NB4 (cell line): Measurements from ENCODE around the gene PRMT3.
"Not testable (repeated sequence)": the region's sequence is repeated elsewhere in the genome, so short reads cannot be mapped to it uniquely, and the experiment has no call there.

Experiments used
- DNase-seq: peaks from one replicate; pipeline ENCODE4 v3.0.0; 2010; ENCODE audit warnings: low read depth
- H3K4me3 ChIP-seq: one replicate; pipeline ENCODE4 v1.5.1; 2011; ENCODE audit warnings: mild to moderate bottlenecking, low read depth, low read length, moderate library complexity
- MYC ChIP-seq: IDR thresholded peaks from 2 replicates; pipeline ENCODE4 v1.6.1; 2011; ENCODE audit warnings: low read depth, low read length
- POLR2A ChIP-seq: IDR thresholded peaks from 2 replicates; pipeline ENCODE4 v1.6.1; 2011; ENCODE audit warnings: mild to moderate bottlenecking; ENCODE audit not compliant: insufficient read length; ENCODE audit errors: extremely low read depth
- TF ChIP-seq, protein P1 (sequence below): IDR thresholded peaks from 2 replicates; pipeline ENCODE4 v1.6.1; 2011; ENCODE audit warnings: low read depth, low read length
- TF ChIP-seq, protein P2 (sequence below): IDR thresholded peaks from one replicate; pipeline ENCODE4 v1.5.1; 2012; ENCODE audit warnings: low read depth, low read length

Gene PRMT3

DNA sequence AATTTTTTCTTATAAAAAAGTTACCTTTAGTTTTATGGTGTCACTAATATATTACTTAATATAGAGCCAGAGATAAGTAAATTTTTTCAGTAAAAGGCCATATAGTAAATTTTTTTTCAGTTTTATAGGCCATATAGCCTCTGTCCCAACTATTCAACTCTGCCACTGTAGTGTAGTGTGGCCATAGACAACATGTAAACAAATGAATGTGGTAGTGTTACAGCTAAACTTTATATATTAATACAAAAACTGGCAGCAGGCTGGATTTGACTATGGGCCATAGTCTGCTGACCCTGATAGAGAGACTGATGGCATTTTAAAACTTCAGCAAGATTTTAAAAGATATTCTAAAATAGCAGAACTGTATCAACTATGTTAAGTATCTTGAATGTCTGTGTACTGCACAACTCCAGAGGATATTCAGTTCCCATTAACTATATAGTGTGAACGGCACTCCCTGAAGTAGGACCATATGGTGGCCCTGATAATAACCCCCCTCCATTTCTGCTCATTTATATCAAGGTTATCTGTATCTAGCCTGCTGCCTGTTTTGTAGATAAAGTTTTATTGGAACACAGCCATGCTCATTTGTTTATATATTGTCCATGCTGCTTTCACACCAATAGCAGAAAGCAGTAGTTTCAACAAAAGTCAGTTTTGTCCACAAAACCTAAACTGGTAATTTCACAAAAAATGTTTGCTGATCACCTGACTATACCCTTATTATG is 71.6 kb downstream of the PRMT3 start:
- H3K4me3 ChIP-seq: no peak overlapping the region
- DNase-seq: no peak
- TF ChIP-seq, protein P1, sequence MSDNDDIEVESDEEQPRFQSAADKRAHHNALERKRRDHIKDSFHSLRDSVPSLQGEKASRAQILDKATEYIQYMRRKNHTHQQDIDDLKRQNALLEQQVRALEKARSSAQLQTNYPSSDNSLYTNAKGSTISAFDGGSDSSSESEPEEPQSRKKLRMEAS: no peak
- TF ChIP-seq MYC: no peak

DNA sequence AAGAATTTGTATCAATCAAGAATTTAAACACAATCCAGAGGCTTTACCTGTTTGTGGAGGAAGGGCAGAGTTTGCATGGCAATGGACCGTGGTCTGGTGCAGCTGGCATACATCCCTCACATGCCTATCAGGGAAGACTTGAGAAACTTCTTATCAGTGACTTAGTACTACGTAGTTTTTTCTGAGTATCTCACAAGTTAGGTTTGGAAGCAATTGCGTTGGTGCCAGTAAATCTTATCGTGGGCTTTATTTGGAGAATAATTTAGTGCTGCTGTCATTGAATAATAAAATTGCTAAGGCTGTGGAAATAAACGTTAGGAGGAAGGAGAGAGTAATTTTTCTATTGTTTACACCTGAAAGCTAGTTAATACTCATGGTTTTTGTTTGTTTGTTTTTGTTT is 72.3 kb downstream of the PRMT3 start:
- TF ChIP-seq POLR2A (no peak), MYC (no peak)
- TF ChIP-seq, protein P2, sequence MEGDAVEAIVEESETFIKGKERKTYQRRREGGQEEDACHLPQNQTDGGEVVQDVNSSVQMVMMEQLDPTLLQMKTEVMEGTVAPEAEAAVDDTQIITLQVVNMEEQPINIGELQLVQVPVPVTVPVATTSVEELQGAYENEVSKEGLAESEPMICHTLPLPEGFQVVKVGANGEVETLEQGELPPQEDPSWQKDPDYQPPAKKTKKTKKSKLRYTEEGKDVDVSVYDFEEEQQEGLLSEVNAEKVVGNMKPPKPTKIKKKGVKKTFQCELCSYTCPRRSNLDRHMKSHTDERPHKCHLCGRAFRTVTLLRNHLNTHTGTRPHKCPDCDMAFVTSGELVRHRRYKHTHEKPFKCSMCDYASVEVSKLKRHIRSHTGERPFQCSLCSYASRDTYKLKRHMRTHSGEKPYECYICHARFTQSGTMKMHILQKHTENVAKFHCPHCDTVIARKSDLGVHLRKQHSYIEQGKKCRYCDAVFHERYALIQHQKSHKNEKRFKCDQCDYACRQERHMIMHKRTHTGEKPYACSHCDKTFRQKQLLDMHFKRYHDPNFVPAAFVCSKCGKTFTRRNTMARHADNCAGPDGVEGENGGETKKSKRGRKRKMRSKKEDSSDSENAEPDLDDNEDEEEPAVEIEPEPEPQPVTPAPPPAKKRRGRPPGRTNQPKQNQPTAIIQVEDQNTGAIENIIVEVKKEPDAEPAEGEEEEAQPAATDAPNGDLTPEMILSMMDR: no peak
- TF ChIP-seq, protein P1: no peak

DNA sequence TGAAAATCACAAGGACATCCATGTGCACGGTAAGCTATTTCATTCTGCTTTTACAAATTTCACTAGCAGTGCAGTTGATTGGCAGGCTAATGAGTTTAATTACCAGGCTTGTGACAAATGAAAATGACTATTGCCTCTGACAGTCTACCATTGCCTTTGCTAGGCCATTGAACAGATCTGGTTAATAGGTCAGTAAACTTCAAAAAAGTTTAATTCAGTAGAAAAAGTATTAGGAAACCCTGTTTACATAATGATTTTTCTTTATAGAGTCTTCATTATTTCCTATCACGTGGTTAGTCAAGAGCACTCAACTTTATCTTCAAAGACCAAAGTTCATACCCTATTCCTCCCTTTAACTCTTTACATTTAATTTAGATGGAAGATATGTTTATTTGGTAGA is 77.0 kb downstream of the PRMT3 start:
- TF ChIP-seq POLR2A (no peak), MYC (no peak)
- TF ChIP-seq, protein P2: no peak
- TF ChIP-seq, protein P1: no peak
- DNase-seq: no peak
- H3K4me3 ChIP-seq: no peak overlapping the region

More for the DNA sequence above, 72.3 kb downstream of the PRMT3 start:
- DNase-seq: no peak
- H3K4me3 ChIP-seq: no peak overlapping the region

DNA sequence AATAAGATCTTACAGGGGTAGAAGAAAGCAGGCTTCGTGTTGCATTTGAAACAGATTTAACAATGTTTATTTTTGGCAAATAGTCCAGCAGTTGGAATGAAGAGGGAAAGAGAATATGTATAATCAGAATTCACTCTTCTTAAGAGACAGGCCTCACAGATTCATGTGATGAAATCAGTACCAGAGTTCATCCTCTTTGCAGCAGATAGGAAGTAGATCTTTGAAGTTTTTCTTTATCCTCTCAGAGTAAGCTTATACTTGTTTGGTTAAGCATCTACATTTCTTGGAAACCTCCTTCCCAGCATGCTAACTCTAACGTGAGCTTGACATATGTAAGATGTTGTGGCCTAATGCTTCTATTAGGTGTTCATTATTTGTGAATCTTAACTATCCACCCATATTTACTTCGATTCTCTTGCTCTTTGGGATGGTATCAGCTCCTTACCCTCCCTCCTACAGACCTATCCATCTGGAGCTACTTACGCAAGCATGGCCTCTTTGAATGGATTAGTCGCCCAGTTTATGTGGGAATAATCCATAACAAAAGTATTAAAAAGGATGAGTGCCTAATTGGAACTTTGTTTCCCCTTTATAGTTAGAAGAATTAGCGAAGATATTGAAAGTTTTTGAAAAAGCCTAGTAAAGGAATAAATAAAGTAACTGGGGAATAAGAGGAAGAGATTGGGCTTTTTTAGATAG is 80.1 kb downstream of the PRMT3 start:
- no peak for DNase-seq
- no peak overlapping the region for H3K4me3 ChIP-seq
- TF ChIP-seq, protein P2: no peak
- TF ChIP-seq, protein P1: no peak
- no peak for TF ChIP-seq MYC
- no peak for TF ChIP-seq POLR2A

DNA sequence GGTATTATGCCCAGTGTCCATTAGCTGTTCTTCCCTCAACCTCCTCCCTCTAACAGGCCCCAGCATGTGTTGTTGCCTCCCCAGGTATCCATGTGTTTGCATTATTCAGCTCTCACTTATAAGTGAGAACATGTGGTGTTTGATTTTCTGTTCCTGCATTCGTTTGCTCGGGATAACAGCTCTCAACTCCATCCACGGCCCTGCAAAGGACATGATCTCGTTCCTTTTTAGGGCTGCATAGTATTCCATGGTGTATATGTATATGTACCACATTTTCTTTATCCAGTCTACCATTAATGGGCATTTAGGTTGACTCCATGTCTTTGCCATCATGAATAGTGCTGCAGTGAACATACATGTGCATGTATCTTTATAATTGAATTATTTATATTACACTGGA is 82.8 kb downstream of the PRMT3 start:
- TF ChIP-seq MYC (no peak), POLR2A (no peak)
- TF ChIP-seq, protein P1: no peak
- TF ChIP-seq, protein P2: no peak
- H3K4me3 ChIP-seq: no peak overlapping the region
- DNase-seq: no peak

DNA sequence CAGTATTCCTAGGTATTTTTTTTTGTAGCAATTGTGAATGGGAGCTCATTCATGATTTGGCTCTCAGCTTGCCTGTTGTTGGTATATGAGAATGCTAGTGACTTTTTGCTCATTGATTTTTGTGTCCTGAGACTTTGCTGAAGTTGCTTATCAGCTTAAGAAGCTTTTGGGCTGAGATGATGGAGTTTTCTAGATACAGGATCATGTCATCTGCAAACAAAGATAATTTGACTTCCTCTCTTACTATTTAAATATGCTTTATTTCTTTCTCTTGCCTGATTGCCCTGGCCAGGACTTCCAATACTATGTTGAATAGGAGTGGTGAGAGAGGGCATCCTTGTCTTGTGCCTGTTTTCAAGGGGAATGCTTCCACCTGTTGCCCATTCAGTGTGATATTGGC is 84.4 kb downstream of the PRMT3 start:
- not testable (repeated sequence) for DNase-seq, H3K4me3 ChIP-seq
